ENCODE data around the gene SUSD6. TPM values are rescaled to one million over a fixed set of nuclear protein-coding genes. Genes with fewer than 3 reads are reported as not detected.

Gene SUSD6
- total and polyA plus RNA-seq, 2 experiments from 2014 or later: 2.8 to 3.4 TPM

DNA sequence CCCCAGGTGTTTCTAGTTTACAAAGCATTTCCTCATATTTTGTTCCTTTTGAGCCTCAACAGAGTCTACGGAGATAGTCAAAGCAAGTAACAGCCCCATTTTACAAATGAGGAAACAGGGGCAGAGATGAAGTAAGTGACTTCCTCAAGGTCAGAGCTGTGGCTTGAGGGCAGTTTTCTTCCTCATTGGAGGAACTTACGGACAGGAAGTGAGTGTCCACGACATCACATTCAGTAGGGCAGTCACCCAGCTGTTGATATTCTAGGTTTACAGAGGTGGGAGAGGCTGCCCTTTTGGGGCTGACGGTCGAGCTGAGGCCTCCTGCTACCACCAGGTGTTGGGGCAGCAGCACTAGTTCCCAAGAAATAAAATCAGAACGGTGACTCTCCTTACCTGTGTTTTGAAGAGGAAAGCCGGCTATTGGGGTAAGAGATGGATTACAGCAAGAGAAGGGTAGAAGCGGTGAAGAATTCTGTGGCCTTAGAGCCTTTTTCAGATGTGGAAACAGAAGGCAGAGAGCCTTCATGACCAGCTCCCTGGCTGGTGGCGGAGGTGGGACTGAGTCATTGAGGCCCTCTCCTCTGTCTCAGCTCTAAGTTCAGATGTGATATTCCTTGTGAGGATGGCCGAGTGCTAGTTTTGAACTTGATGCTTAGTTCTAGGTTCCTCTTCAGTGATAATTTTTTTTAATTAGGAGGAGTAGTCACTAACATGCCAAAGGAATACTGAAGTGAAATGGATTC lies 41.7 kb downstream of the SUSD6 start (continued):
- TF ChIP-seq, protein P1, sequence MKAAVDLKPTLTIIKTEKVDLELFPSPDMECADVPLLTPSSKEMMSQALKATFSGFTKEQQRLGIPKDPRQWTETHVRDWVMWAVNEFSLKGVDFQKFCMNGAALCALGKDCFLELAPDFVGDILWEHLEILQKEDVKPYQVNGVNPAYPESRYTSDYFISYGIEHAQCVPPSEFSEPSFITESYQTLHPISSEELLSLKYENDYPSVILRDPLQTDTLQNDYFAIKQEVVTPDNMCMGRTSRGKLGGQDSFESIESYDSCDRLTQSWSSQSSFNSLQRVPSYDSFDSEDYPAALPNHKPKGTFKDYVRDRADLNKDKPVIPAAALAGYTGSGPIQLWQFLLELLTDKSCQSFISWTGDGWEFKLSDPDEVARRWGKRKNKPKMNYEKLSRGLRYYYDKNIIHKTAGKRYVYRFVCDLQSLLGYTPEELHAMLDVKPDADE (IDR thresholded peaks at IDR 0.05): no peak
- TF ChIP-seq CREB1 (CRISPR knock-in tag; IDR thresholded peaks at IDR 0.05; ENCODE audit: low read depth): no peak
- no peak for TF ChIP-seq NANOG (IDR thresholded peaks at IDR 0.05; ENCODE audit: borderline replicate concordance)
- TF ChIP-seq EZH2phosphoT487 (IDR thresholded peaks at IDR 0.05; ENCODE audit: unreplicated experiment): no peak
- TF ChIP-seq EZH2 (IDR thresholded peaks at IDR 0.05; ENCODE audit: low read depth, unreplicated experiment): no peak
- TF ChIP-seq CTCF (conservative IDR thresholded peaks at IDR 0.05; ENCODE audit: low read depth in 2 of 2): no peak
- no peak for TF ChIP-seq POLR2AphosphoS5 (IDR thresholded peaks at IDR 0.05; ENCODE audit: low read depth)
- TF ChIP-seq ZNF114 (CRISPR knock-in tag; IDR thresholded peaks at IDR 0.05): no peak
- TF ChIP-seq ZNF331 (CRISPR knock-in tag; IDR thresholded peaks at IDR 0.05; ENCODE audit: low read depth): no peak

GRCh38 chr14:69654116-69654515 lies 42.7 kb downstream of the SUSD6 start:
- no peaks in the 10 kb centered on the region for H3K79me2 ChIP-seq (replicated peaks; ENCODE audit: insufficient read depth)
- no peak overlapping the region for H3K4me3 Mint-ChIP-seq
- no peaks in the 10 kb centered on the region for H3F3A ChIP-seq (replicated peaks; ENCODE audit: low read depth)
- ATAC-seq (no peak), DNase-seq (ENCODE audit: low spot score) (no peak)
- peaks cover 35% of the 10 kb centered on the region for H3K4me1 ChIP-seq (ENCODE audit: insufficient read depth)
- no peaks in the 10 kb centered on the region for H3K36me3 ChIP-seq (ENCODE audit: insufficient read depth)
- H2AFZ ChIP-seq: no peak overlapping the region
- H3K36me3 Mint-ChIP-seq (ENCODE audit: low read depth): no peaks in the 10 kb centered on the region
- H3K4me1 Mint-ChIP-seq: peaks cover 45% of the 10 kb centered on the region
- no peaks in the 10 kb centered on the region for H3K9me2 ChIP-seq (ENCODE audit: insufficient read depth)
- no peaks in the 10 kb centered on the region for H3K27me3 ChIP-seq (ENCODE audit: insufficient read depth)
- H3K4me3 ChIP-seq: no peak overlapping the region
- H3K27me3 Mint-ChIP-seq (ENCODE audit: insufficient read depth, low read depth, poor library complexity): peaks cover 7% of the 10 kb centered on the region
- H3K9me3 Mint-ChIP-seq: no peaks in the 10 kb centered on the region
- no peak overlapping the region for H3K4me2 ChIP-seq
- H3K27ac Mint-ChIP-seq: no peak overlapping the region
- no peak overlapping the region for H3K27ac ChIP-seq (ENCODE audit: low read depth)
- H4K20me1 ChIP-seq (replicated peaks; ENCODE audit: insufficient read depth): no peaks in the 10 kb centered on the region
- TF ChIP-seq NANOG (IDR thresholded peaks at IDR 0.05; ENCODE audit: borderline replicate concordance) (no peak), ZNF331 (CRISPR knock-in tag; IDR thresholded peaks at IDR 0.05; ENCODE audit: low read depth) (no peak), CTCF (conservative IDR thresholded peaks at IDR 0.05; ENCODE audit: low read depth in 2 of 2) (no peak), STAT1 (IDR thresholded peaks at IDR 0.05; ENCODE audit: unreplicated experiment) (no peak), EZH2phosphoT487 (IDR thresholded peaks at IDR 0.05; ENCODE audit: unreplicated experiment) (no peak), ZNF114 (CRISPR knock-in tag; IDR thresholded peaks at IDR 0.05) (no peak), ZNF462 (CRISPR knock-in tag; IDR thresholded peaks at IDR 0.05) (no peak)
- TF ChIP-seq, protein P1 (IDR thresholded peaks at IDR 0.05): no peak

Measured in GM23338 (cell line).